GM12892 (cell line): ENCODE results near the gene GFRA1.

Experiments
- POLR2A ChIP-seq: IDR thresholded peaks from 2 replicates; pipeline ENCODE4 v1.6.1; 2011; ENCODE audit warnings: low read depth, low read length, control low read depth
- POLR2AphosphoS5 ChIP-seq: IDR thresholded peaks from 2 replicates; pipeline ENCODE4 v1.6.1; 2011; ENCODE audit warnings: low read depth, low read length, control low read depth

DNA sequence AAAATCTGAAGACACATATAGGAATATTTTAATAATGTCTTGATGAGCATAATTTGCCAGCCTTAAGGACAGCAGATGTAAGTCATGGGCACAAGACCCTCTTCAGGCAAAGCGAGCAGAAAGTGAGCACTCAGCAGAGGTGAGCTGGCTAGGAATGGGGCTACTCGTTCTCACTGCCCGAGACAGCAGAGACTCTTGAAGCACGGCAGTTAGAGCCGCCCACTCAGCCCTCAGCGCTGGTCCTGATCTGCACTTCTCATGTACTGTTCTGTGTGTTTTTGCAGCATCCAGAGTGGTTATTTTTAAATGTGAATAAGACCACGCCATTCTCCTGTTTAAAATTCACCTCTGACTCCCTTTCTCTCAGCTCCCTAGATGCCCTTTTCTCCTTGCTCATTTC is 65.3 kb downstream of the GFRA1 start:
- no peak for TF ChIP-seq POLR2A
- TF ChIP-seq POLR2AphosphoS5: no peak
